Measurements from ENCODE around the gene RSPH4A.

DNA sequence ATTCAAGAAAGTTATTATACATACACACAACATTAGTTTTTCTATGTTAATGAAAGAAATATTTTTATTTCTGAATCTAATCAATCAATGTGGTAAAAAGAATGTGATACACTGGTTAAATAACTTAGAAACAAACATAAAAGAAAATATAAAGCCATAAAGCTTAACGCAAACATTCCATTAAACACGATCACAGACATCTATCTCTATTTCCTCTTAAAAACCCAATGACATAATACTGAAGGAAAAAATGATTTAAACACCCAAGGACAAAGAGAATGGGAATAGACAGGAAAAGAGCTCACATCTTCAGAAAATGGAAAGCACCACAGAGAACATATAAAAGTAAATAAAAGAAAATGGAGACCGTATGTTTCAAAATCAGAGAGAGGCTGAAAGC lies 32.9 kb downstream of the RSPH4A start:
- TF ChIP-seq, protein P1, sequence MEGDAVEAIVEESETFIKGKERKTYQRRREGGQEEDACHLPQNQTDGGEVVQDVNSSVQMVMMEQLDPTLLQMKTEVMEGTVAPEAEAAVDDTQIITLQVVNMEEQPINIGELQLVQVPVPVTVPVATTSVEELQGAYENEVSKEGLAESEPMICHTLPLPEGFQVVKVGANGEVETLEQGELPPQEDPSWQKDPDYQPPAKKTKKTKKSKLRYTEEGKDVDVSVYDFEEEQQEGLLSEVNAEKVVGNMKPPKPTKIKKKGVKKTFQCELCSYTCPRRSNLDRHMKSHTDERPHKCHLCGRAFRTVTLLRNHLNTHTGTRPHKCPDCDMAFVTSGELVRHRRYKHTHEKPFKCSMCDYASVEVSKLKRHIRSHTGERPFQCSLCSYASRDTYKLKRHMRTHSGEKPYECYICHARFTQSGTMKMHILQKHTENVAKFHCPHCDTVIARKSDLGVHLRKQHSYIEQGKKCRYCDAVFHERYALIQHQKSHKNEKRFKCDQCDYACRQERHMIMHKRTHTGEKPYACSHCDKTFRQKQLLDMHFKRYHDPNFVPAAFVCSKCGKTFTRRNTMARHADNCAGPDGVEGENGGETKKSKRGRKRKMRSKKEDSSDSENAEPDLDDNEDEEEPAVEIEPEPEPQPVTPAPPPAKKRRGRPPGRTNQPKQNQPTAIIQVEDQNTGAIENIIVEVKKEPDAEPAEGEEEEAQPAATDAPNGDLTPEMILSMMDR (conservative IDR thresholded peaks at IDR 0.05 in 1 of 2, IDR thresholded peaks at IDR 0.05 in 1 of 2; ENCODE audit: extremely low read depth in 1 of 2, insufficient read depth in 1 of 2, low read depth in 1 of 2, low read length in 2 of 2) = no peak
- TF ChIP-seq EZH2 (IDR thresholded peaks at IDR 0.05; ENCODE audit: borderline replicate concordance, low read length) = no peak
